ENCODE results near the gene KLHDC10. TPM values are rescaled to one million over a fixed set of nuclear protein-coding genes. Genes with fewer than 3 reads are reported as not detected.

KLHDC10 gene
- total and polyA plus RNA-seq, 2 experiments from 2014 or later, result 5.5 to 14.7 TPM

GRCh38 chr7:130136579-130137167 is 66.3 kb downstream of the KLHDC10 start:
- peaks cover 3% of the 10 kb centered on the region; the same call in 2 of the 3 replicates for H3K36me3 Mint-ChIP-seq (ENCODE audit: low read depth)
- H3K4me2 ChIP-seq, result no peak overlapping the region

More at GRCh38 chr7:130136579-130137167, 66.3 kb downstream of the KLHDC10 start:
- Histone ChIP-seq H3K27me3 (ENCODE audit: insufficient read depth) (peaks cover 22% of the 10 kb centered on the region), H3K79me2 (replicated peaks; ENCODE audit: insufficient read depth) (no peaks in the 10 kb centered on the region), H3F3A (replicated peaks; ENCODE audit: low read depth) (0 out of 2 replicates have a peak, but pooled peaks cover 3% of the 10 kb centered on the region), H3K4me1 (ENCODE audit: insufficient read depth) (peaks cover 15% of the 10 kb centered on the region; the same call in 1 of the 2 replicates), H3K4me3 (no peak overlapping the region), H3K27ac (ENCODE audit: low read depth) (no peak overlapping the region), H4K20me1 (replicated peaks; ENCODE audit: insufficient read depth) (no peaks in the 10 kb centered on the region), H2AFZ (no peak overlapping the region), H3K36me3 (ENCODE audit: insufficient read depth) (no peaks in the 10 kb centered on the region), H3K9me2 (ENCODE audit: insufficient read depth) (no peaks in the 10 kb centered on the region)
- Mint-ChIP-seq H3K27me3 (ENCODE audit: insufficient read depth, low read depth, poor library complexity) (peaks cover 7% of the 10 kb centered on the region), H3K4me3 (no peak overlapping the region), H3K27ac (no peak overlapping the region), H3K9me3 (no peaks in the 10 kb centered on the region), H3K4me1 (peaks cover 29% of the 10 kb centered on the region)
- ATAC-seq (no peak), DNase-seq (ENCODE audit: low spot score) (no peak)
- TF ChIP-seq JUNB (IDR thresholded peaks at IDR 0.05; ENCODE audit: unreplicated experiment) (no peak), ZNF114 (CRISPR knock-in tag; IDR thresholded peaks at IDR 0.05) (no peak), CTCF (conservative IDR thresholded peaks at IDR 0.05; ENCODE audit: low read depth in 2 of 2) (no peak), STAT1 (IDR thresholded peaks at IDR 0.05; ENCODE audit: unreplicated experiment) (no peak), ETS1 (IDR thresholded peaks at IDR 0.05) (no peak), NANOG (IDR thresholded peaks at IDR 0.05; ENCODE audit: borderline replicate concordance) (no peak), ZNF331 (CRISPR knock-in tag; IDR thresholded peaks at IDR 0.05; ENCODE audit: low read depth) (no peak), EZH2 (IDR thresholded peaks at IDR 0.05; ENCODE audit: low read depth, unreplicated experiment) (no peak), REST (IDR thresholded peaks at IDR 0.05; ENCODE audit: unreplicated experiment) (no peak), ZNF462 (CRISPR knock-in tag; IDR thresholded peaks at IDR 0.05) (no peak), POLR2AphosphoS5 (IDR thresholded peaks at IDR 0.05; ENCODE audit: low read depth) (no peak), EZH2phosphoT487 (IDR thresholded peaks at IDR 0.05; ENCODE audit: unreplicated experiment) (no peak), CREB1 (CRISPR knock-in tag; IDR thresholded peaks at IDR 0.05; ENCODE audit: low read depth) (no peak)
